HT-29 (cell line): Measurements from ENCODE around the gene MAGOHB. TPM values are rescaled to one million over a fixed set of nuclear protein-coding genes. Genes with fewer than 3 reads are reported as not detected.
"Not testable (repeated sequence)": the region's sequence is repeated elsewhere in the genome, so short reads cannot be mapped to it uniquely, and the experiment has no call there.

Experiments
- DNase-seq: peaks from one replicate; pipeline ENCODE4 v3.0.0-alpha.2; 2015; ENCODE audit warnings: low spot score
- total RNA-seq: library from RNA; depleted of rRNA; stranded (reverse); fragments of >200 nt; shearing (Covaris generic); gene quantifications from 2 replicates; pipeline ENCODE4 v1.2.3, GENCODE V29; 2014

The MAGOHB gene
- total RNA-seq, 1 experiment from 2014 or later, result 34.0 TPM

DNA sequence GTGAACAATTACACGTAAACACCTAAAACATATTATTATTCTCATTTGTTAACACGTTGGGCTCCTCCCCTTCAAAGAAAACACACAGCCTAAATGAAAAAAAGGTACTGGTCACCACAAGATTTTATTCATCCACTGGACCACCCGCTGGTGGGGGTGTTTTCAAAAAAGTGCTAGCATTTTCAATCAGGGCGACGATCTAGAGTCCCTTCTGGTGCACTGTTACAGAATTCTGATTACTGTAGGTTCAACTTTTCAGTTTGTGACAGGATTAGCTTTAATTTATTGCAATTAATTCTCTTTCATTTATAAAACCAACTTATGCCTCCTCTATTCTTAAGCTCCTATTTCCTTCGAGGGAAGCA lies 443 bp downstream of the MAGOHB start:
- peak; percentile 65 for DNase-seq

DNA sequence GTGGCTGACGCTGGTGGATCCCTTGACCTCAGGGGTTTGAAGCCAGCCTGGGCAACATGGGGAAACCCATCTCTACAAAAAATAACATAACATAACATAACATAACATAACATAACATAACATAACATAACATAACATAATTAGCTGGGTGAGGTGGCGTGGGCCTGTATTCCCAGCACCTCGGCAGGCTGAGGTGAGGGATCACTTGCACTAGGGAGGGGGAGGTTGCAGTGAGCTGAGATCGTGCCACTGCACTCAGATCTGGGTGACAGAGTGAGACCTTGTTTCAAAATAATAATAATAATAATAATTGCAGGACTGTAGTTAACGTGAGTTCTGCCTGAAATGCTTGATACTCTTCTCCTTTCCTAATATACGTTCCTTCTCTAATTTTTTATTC lies 1.3 kb downstream of the MAGOHB start:
- DNase-seq, result no peak

DNA sequence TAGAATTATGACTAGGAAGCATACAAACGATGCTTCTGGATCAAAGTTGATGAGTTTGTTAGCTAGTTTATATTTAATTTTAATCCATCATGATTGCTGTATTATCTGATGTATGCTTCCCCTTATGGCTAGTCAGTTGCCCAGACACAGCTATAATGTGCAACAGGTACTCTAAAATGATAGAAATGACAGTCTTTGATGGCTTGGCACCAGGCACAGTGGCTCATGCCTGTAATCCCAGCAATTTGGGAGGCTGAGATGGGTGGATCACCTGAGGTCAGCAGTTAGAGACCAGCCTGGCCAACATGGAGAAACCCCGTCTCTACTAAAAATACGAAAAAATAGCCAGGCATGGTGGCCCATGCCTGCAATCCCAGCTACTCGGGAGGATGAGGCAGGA lies 2.2 kb downstream of the MAGOHB start:
- DNase-seq, result not testable (repeated sequence)

DNA sequence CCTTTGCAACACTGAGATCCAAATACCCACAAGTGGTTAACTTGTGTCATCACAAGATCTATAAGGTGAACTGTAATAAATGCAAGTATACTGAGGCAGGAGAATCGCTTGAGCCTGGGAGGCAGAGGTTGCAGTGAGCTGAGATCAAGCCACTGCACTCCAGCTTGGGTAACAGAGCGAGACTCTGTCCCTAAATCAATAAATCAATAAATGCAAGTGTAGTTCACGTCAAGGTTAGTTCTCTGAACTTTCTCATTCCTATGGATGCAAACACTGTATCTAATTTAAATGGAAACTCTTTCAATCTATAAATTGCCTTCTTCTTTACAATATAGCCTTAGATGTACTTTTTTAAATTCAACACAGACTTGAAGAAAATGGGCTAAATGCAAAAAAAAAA lies 3.2 kb downstream of the MAGOHB start:
- no peak for DNase-seq

DNA sequence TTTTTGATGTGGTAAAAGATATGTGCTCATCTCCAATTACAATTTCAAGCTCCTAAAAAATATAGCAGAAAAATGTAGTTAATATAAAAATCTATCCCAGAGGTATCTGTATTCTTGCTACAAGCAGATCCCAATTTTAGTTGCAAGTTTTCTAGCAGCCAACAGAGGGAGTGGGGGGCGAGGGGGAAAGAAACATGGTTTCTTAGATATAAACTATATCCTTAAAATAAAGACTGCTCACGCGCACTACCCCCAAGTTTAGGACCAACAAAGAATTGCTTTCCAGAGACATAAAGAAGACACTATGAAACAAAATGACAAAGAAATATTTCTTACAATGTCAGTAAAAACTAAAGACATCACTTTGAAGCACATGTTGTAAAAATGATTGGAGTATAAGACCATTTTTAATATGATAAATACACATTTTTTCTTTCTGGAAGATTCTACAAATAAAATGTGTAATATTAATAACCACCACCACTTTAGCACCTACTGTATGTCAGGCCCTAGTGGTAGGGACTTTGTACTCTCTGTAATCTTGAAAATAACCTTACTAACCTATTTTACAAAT lies 5.4 kb downstream of the MAGOHB start:
- DNase-seq, result peak; percentile 32

DNA sequence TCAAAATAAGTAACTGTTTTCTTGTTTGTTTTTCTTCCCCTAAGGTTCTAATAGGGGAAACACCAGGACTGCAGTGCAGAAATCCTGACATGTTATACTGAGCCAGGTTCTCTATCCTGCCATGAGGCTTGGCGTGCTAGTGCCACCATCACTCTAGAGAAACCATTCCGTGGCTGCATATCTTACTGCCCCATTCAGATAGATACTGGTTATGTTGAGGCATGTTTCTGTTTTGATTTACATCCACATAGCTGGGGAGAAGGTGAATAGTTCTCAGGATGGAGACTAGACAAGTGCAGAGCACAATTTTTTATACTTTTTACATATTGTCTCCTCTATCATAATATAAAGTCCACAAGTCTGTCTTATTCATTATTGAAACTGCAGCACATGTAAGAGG lies 11.5 kb downstream of the MAGOHB start:
- no peak for DNase-seq

DNA sequence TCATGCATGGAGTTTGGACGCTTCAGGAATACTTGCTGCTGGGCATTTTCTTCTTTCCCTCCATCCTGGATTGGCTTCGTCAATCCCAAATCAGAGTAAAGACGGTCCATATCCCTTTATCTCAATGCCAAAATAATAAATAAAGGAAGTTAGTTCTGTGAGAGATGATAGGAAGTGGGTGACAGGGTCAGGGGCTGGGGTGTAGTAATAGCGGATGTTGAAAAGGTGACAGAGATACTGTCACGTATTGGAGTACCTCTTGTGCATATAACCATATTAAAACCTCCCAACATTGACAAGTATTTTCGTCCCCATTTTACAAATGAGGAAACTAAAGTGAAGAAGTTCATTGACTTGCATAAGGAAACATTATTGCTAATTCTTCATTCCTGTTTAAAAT lies 12.4 kb downstream of the MAGOHB start:
- no peak for DNase-seq

DNA sequence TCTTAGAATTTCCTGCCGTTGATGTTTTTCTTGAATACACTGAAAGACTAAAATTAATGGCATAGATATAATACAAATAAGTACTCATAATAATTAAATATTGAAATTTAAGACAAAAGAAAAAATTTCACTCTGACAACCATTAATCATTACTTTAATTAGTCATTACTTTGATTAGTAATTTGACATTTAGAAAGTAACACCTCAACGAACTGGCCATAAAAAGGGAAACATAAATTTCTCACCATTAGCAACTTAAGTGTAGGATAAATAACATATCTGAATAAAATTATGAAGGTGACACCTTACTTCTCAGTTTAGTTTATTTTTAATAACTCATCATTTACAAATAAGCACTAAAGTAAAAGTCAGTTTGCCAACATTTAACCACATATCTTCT lies 17.5 kb downstream of the MAGOHB start:
- no peak for DNase-seq

DNA sequence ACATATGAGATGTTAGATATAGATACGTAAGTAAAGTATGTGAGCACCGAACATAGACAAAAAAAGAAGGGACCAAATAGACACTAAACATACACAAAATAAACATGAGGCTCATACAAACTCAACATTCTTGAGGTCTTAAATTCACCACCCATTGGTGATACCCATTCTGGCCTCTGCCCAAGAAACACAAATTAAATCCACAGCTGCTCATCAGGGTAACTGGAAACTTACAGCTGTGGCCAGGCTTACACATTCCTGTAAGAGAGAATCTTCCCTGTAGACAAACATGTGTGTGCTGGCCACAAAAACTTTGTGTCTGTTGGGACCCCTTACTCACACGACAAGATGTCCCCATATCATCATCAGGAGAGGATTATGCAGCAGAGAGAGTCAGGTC lies 22.4 kb downstream of the MAGOHB start:
- no peak for DNase-seq

DNA sequence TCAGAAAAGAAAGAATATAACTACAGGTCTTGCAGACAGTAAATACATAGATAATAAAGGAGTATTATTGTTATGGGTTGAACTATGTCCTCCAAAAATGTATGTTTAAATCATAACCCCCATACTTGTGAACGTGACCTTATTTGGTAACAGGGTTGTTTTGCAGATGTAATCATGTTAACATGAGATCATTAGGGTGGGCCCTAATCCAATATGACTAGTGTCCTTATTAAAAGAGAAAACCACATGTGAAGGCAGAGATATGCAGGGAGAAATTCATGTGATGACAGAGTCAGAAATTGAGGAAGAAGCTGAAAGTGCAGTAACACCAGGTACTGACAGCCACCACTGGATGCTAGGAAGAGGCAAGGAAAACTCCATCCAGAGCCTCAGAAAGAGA lies 29.0 kb downstream of the MAGOHB start:
- DNase-seq, result no peak

DNA sequence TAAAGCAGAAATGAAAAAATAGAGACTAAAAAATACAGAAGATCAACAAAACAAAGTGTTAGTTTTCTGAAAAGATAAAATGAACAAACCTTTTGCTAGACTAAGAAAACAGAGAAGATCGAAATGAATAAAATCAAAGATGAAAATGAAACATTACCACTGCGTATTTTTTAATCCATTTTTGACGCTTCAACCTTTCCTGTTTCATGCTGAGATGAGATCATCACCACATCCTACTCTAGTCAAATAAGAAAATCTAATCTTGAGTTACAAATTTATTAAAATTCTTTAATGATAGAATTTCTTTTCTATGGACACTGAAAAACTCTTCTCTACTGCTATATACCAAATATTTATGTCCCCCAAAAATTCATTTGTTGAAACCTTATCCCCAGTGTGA lies 30.7 kb downstream of the MAGOHB start:
- no peak for DNase-seq

DNA sequence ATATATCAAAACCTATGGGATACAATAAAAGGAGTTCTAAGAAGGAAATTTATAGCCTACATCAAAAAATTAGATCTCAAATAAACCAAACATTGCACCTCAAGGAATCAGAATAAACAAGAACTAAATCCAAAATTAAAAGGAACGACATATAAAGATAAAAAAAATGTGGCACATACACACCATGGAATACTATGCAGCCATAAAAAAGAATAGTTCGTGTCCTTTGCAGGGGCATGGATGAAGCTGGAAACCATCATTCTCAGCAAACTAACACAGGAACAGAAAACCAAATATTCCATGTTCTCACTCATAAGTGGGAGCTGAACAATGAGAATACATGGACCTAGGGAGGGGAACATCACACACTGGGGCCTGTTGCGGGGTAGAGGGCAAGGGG lies 31.3 kb downstream of the MAGOHB start:
- DNase-seq, result not testable (repeated sequence)

DNA sequence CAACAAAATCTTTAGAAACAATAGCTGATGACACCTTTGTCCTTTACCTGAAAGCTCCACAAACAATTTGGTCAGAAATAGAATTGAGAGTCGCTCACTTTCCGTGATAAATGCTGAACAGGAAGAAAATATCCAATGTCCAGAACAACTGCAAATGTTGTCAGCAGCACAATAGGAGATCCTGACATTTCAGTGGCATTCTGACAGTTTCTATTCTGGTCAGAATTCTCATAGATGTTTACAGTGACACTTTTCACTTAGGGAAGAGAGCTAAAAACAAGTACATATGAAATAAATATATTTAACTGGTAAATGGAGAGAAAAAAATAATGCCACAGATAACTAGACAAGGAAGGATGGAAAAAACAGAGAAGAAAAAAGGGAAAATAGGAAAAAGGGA lies 39.1 kb downstream of the MAGOHB start:
- DNase-seq, result no peak

DNA sequence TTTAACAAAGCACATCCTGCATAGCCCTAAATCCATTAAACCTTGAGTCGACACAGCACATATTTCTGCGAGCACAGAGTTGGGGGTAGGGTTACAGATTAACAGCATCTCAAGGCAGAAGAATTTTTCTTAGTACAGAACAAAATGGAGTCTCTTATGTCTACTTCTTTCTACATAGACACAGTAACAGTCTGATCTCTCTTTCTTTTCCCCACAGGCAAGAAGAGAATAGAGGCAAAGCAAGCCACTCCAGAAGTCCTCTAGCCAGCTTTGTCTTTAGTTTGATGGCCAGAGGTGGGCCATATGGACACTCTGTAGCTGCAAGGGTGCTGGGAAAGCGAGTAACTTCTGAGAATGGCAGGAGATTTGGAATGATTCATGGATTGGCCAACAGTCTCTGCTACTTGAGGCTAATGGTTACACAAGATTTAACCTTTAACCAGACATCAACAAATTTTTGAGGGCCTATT lies 41.4 kb downstream of the MAGOHB start:
- not testable (repeated sequence) for DNase-seq

DNA sequence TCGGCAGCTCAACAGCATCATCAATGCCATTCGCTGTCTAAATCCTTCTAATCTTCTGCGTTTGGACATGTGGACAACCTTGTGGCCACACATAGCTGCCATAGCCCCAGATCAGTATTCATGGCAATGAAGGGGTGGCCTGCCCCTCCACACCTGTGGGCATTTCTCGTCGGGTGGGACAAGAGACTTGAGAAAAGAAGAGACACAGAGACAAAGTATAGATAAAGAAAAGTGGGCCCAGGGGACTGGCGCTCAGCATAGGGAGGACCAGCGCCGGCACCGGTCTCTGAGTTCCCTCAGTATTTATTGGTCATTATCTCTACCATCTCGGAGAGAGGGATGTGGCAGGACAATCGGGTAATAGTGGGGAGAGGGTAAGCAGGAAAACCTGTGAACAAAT lies 42.3 kb downstream of the MAGOHB start:
- no peak for DNase-seq

DNA sequence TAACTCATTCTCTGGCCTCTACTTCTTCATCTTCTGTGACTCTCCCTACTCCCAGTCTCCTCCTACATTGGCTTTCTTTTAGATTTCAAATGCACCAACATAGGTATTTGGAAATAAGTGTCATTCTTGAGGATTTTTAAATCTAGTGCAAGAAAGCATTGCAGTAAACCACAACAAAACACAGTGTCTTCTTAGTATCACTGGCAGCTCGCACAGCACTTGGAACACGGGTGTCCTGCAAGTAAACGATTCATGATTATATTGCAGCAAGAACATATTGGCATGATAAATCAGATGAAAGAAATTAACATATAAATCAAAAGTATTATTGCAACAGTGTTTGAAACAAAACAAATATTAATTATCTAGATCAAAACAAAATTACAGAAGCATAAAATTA lies 45.6 kb downstream of the MAGOHB start:
- DNase-seq, result no peak

DNA sequence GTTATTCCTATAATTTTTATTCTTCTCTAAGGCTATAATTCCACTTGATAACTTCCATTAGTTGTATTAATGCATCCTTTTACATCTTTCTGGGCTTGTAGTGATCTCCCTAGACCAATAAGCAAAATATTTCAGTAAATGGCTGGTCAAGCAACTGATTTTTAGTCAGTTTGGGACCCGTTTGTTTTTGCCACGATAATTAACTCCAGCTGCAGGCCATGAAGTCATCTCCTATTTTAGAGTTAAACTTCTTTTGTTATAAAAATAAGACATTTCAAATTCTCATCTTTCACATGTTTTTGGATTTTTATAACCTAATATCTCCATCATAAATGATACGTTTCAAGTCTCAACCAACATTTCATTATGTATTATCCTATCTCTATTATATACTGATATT lies 49.4 kb downstream of the MAGOHB start:
- no peak for DNase-seq

DNA sequence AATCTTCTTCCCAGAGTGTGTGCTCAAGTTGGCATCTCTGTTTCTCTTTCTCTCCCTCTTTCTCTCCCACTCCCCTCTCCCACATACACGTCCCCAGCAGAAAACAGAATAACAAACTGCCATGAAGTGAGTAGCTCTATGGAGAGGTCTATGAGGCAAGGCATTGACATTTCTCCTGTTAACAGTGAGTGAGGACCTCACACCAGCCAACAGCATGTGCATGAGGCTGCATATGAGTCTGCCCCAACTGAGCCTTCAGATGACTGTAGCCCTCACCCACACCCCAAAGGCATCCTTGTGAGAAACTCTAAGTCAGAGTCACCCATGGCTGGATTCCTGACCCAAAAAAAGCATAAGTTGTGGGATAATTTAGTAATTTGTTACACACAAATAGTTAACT lies 50.4 kb downstream of the MAGOHB start:
- DNase-seq, result no peak

DNA sequence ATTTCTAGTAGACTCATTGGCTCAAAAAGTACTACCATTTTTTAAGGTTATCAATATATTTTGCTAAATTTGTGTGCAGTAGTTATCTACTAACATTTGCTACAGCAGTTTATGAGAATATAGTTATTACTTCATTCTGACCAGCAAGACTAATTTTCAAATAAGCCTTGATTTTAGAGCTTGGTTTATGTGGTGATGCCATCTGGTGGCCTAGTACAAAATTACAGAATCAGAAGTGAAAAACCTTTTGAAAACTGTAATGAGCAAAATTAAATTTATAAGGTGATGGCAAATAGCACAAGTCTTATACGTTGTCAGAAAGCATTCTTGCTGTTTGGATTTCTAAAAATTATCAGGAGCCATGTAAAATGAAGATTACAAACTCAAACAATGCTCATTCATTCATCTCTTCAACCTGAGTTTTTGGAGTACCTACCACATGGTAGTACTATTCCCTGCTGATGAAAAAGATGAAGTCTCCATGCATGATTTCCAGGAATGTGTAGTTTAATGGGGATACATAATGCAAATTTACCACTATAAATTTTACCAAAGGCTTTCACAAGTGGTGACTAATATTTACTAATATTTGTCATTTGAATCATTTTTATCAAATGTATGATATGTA lies 51.0 kb downstream of the MAGOHB start:
- DNase-seq, result peak; percentile 73

DNA sequence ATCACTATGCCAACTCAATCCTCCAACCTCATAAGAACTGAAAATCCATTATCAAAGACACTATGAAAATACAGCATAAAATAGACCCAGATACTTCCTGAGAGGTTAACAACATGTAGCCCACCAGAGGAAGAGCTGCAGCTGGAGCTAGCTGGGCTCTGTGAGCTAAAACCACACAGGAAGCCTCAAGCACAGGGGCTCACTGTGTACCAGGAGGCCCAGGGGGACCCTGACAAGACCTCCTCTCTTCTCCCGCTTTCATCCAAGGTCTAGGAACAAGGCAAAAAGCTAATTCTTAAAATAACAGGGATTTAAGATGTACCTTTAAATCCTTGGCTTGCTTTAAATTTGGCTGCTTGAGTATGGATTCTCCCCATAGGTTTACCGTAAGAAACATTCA lies 54.2 kb downstream of the MAGOHB start:
- DNase-seq, result no peak

DNA sequence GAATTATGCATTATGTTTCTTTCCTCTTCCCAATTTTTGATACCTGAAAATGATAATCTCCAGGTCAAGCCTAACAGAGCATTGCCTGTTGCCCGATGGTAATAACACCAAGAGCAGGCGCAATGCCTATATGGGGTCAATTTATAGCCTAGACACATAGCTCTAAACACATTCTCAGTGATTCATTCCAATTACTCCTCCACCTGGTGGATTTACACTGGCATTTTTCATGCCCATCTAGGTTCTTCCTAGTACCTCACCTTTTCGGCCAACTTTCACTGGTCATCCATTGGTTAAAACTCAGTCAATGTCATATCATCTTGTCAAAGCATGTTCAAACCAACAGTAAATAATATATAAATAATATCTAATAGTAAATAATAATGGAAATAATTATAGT lies 54.6 kb downstream of the MAGOHB start:
- peak; percentile 12 for DNase-seq

DNA sequence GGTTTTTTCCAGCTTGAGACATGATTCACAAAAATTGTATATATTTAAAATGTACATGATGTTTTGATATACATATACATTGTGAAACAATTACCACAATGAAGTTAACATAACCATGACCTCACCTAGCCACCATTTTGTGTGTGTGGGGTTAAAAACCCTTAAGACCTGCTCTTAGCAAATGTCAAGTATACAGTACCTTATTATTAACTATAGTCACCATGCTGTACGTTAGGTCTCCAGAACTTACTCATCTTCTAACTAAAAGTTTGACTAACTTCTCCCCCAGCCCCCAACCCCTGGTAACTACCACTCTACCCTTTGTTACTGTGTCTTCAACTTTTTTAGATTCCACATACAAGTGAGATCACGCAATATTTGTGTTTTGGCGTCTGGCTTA lies 55.1 kb downstream of the MAGOHB start:
- no peak for DNase-seq

DNA sequence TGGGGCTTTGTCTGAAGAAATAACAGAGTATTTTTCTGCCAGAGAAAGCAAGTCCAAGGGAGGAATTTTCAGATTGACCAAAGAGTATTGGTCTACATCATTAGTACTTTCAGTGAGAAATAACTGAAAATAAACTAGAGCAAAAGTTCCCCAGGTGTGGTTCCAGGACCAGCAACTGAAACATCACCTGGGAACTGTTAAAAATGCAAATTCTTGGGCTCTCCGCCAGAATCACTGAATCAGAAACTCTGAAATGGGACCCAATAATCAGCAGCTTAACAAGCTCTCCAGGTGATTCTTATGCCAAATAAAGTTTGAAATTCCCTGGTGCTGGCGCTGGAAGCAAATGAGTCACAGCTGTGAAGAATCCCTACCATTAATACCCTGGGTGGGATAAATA lies 55.6 kb downstream of the MAGOHB start:
- no peak for DNase-seq

DNA sequence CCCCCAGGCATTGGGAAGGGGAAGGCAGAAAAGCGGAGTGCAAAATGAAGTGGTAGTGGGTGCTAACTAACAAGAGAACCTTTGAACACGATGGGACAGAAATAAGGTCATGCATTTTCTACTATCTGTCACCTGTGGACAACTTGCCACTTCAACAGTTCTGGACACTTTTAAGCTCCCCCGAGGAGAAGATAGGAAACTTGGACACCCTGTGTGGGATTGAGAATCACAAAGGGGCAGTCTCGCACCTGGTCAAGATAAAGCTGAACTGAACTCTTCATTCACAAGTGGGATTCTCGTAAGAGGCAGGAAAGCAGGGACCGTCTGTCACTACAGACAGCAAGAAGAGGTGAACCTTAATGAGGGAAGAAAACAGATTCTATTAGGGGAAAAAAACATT lies 56.1 kb downstream of the MAGOHB start:
- DNase-seq, result no peak
